HG03095 (cell line): ENCODE results near the gene CCDC51.
"Not testable (repeated sequence)": the region's sequence is repeated elsewhere in the genome, so short reads cannot be mapped to it uniquely, and the experiment has no call there.

Source experiments
- ATAC-seq: cut with Tn5 transposase; IDR thresholded peaks from one replicate; pipeline ENCODE4 v1.9.1; 2021; ENCODE audit warnings: moderate library complexity; ENCODE audit not compliant: unreplicated experiment

The CCDC51 gene

GRCh38 chr3:48466386-48467109 lies 26.6 kb upstream of the CCDC51 start:
- ATAC-seq, result no peak

DNA sequence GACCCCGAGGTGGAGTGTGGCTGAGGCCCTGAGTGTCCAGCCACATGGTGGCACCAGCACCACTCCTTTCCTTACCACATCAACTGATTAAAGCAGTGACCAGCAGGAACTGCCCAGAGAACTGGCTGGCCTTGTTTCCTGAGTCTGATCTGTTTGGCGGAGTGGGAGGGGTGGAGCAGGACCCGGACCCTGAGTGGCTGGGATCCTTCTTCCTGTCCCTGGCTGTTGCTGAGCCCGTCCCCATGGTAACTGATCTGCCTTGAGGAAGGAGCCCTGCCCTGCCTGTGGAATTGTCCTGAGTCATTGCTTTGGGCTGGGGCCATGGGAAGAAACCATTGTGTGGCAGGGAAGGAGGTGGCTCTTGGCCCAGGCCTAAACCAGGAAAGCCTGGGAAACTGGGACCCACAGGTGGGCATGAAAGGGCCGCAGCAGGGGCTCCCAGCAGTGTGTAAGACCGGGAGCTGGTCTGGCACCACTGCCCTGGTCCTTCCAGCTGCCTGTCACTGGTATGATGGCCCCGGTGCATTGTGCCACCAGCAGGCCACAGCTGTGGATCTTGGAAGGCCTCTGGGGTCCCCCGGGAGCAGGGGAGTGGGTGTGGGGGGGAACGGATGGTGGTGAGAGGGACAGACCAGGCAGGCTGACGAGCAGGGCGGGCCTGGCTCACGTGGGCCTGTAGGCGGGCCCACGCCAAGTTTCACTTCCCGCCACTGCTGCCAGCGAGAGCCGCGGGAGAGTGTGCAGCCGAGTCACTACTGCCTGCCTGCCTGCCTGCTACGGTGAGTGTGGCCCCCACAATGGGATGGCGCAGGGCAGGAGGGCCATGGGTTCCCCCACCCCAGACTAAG lies 25.8 kb upstream of the CCDC51 start:
- ATAC-seq, result peak; percentile 78

DNA sequence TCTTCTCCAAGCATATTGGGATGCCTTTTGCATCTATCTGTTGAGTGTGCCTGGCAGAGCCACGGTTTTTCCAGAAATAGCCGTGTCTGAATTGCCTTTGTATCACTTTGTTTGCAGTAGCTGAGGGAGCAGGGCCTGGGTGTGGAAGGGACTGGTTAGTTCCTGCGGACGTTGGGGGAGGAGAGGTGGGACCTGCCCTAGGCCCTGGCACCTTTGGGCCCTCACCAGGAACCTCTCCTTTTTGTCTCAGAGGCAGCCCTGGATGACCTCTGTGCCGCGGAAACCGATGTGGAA lies 25.3 kb upstream of the CCDC51 start:
- no peak for ATAC-seq

- ATAC-seq, result no peak
Observed at GRCh38 chr3:48464713-48465221, 24.8 kb upstream of the CCDC51 start.

GRCh38 chr3:48463703-48464102 lies 23.8 kb upstream of the CCDC51 start:
- no peak for ATAC-seq

GRCh38 chr3:48461767-48462166 lies 21.8 kb upstream of the CCDC51 start:
- not testable (repeated sequence) for ATAC-seq

DNA sequence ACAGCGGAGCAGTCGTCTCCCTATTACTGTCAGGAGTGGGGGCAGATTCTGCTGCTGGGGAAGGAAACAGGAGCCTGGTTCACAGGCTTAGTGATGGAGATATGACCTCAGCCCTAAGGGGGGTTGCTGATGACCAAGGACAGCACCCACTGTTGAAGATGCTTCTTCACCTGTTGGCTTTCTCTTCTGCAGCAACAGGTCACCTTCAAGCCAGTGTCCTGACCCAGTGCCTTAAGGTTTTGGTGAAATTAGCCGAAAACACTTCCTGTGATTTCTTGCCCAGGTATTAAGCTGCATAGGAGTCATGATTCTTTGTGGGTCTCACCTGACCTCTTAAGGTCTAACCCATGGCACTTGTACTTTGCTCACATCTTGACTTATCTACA lies 20.6 kb upstream of the CCDC51 start:
- ATAC-seq, result no peak

DNA sequence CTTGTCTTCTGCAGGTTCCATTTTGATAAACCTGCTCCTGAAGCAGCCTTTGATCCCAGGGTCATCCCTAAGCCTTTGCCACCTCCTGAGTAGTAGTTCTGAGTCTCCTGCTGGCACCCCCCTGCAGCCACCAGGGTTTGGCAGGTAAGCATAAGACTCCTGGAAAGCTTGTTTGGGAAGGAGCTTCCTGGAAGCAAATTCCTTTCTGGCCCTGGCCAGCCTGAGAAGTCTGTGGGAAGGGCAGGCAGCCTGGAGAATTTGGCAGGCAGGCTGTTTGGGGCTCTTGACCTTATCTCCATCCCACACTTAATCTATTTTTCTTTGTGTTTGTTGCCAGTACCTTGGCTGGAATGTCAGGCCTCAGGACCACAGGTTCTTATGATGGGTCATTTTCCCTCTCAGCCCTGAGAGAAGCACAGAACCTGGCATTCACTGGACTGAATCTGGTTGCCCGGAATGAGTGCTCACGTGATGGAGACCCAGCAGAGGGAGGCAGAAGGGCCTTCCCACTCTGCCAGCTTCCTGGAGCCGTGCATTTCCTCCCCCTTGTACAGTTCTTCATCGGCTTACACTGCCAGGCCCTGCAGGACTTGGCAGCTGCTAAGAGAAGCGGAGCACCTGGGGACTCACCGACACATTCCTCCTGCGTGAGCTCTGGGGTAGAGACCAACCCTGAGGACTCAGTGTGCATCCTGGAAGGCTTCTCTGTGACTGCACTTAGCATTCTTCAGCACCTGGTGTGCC lies 20.0 kb upstream of the CCDC51 start:
- no peak for ATAC-seq

DNA sequence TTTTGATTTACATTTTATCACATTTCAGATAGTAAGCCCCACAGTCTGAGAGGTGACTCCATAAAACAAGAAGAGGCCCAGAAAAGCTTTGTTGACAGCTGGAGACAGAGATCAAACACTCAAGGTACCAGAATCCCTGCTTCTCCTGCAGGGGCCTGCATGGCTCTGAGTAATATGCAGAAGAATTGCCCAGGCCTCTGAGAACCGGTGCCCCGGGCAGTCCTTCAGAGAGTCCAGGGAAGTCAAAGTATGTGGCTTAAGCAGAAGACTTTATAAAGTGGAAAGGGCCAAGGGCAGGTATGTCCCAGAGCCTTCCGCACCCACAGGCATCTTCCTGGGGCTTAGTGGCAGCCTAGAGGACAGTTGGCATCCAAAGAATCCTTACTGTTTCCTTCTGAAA lies 19.4 kb upstream of the CCDC51 start:
- no peak for ATAC-seq

DNA sequence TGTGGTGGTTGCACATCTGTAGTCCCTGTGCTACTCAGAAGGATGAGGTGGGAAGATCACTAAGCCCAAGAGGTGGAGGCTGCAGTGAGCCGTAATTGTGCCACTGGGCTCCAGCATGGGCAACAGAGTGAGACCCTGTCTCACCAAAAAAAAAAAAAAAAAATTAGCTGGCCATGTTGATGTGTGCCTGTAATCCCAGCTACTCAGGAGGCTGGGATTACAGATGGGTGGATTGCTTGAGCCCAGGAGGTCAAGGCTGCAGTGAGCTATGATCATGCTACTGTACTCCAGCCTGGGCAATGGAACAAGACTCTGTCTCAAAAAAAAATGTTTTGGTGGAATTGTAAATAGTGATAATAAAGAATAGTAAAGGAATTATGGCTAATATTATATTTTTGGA lies 16.5 kb upstream of the CCDC51 start:
- no peak for ATAC-seq

GRCh38 chr3:48451270-48451669 lies 11.4 kb upstream of the CCDC51 start:
- ATAC-seq, result no peak

- peak; percentile 73 for ATAC-seq
Observed at GRCh38 chr3:48446425-48447193, 6.7 kb upstream of the CCDC51 start, which contains the start of gene ATRIP. ATRIP (plus strand) TSS chr3:48446737; CDS start chr3:48446846, 109 bp downstream.

DNA sequence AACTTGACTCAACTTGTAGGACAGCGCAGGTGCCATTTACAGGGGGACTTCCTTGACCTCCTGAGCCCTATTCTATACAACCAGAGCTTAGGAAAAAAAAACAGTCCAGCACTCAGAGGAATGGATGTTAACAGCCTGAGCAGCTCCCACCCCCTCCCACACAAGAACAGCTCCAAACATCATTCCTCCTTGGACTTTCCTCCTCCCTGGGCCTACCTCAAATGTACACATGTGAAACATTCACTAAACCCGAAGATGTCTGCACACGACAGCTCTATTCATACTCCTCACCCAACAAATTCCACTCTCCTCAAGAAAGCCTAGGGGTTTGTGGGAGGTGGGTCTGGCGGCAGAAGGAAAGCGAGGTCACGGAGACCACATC lies 6.1 kb upstream of the CCDC51 start:
- ATAC-seq, result no peak

DNA sequence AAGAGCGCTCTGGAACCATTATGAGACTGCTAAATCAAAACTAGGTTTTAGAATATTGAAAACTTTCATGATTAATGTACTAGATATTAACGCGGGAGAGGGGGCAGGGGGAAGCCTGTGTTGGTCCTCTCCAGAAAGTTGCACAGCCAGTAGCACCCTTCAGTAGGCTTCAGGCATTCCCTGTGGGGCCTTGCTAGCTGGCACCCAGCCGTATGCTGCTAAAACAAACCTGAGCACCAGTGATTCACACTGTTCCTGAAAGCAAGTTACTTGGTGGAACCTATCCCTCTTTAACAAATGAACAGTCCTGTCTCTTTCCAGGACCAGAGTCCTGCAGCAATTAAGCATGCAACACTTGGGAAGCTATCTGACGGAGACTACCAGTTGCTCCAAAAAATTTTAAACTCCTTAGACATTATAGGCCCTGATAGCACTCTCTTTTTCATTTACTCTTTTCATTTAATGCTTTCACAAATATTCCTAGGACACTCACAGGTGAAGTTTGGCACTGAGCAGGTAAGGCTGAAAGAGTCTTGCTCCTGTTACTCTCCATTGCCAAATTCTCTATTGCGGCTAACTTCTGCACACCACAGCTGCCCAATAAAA lies 5.5 kb upstream of the CCDC51 start:
- no peak for ATAC-seq

GRCh38 chr3:48441940-48442339 lies 2.0 kb upstream of the CCDC51 start:
- no peak for ATAC-seq

DNA sequence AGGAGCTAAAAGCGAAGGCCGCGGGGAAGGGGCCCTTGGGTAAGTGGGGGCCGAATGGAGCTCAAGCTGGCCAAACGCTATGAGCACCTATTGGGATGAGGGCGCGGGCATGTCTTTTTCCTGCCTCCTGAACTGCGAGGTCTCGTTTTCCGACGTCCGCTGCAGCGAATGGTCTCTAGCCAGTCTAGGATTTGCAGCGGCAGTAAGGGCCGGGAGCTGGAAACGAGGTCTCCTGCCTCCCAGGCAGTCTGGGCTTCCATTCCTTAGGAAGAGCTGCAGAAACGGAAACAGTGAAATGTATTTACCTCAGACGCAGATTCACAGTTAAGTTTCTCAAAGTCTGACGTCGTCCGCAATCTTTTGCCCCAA lies 655 bp upstream of the CCDC51 start:
- no peak for ATAC-seq

DNA sequence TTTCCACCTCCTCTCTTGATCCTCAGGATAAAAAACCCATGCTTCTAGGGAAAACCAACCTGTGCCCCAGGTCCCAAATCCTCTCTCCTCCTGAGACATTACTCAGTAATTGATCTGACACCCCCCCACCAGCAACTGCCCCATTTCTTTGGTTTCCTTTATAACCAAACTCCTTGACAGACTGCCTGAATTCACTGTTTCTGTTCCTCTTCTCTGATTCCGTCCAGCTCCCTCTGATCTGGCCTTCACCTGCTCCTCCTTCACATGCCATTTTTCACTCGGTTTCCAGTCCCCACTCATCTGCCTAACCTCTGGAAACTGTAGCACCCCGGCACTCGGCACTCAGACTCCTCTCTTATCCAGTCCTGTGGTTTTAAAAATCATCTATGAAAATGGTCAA lies 2.1 kb downstream of the CCDC51 start:
- ATAC-seq, result no peak

DNA sequence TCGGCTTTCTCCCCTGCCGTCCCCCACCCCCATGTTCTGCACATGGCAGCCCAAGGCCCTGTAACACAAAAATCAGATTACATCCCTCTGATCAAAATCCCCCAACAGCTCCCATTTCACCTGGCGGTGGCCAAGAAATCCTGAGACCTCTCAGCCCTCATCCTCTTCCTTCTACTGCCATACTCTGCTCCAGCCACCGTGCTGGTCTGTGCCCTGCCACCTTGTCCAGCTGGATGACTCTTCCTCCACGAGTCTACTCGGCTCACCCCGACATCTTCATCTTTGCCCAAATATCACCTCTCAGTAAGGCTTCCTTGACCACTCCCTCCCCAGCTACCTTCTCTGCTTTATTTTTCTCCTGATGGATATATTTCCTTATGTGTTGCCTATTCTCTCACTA lies 3.1 kb downstream of the CCDC51 start:
- no peak for ATAC-seq

- ATAC-seq, result no peak
Observed at GRCh38 chr3:48436477-48436787, 3.5 kb downstream of the CCDC51 start.

GRCh38 chr3:48435774-48436476 lies 4.0 kb downstream of the CCDC51 start:
- ATAC-seq, result no peak
